ENCODE results near the gene CENPQ. TPM values are rescaled to one million over a fixed set of nuclear protein-coding genes. Genes with fewer than 3 reads are reported as not detected.

Gene CENPQ
- total and polyA plus RNA-seq, 2 experiments from 2014 or later: 20.2 to 41.5 TPM

DNA sequence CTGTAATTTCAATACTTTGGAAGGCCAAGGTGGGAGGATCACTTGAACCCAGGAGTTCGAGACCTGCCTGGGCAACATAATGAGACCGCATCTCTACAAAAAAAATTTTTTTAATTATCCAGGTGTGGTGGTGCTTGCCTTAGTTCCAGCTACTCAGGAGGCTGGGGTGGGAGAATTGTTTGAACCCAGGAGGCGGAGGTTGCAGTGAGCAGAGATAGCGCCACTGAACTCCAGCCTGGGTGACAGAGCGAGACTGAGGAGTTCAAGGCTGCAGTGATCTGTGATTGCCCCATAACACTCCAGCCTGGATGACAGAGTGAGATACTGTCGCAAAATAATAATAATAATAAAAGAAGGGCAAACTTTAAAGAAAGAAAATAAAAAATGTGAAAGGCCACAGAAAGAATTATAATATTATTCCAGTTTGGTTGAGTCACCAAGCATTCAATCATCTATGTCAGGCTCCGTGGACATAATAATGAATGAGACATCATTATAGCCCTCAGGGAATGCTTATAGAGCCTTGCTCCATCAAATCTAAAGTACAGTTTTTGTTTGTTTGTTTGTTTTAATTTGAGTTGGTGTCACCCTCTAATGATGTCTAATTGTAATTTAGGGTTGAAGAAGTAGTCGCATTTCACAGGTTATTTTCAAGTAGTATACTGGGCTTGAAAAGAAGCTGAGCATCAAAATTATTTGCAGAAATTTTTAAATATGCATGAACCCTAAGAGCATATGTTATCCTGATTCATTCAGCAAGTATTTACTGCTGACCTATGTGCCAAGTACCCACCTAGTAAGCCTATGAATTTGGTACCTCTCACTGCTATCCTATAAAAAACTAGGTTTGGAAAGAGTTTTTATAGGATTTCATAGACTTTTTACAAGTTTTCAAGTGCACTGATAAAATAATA, 51.7 kb downstream of the CENPQ start:
- Histone ChIP-seq H3K36me3 (ENCODE audit: insufficient read depth) (no peaks in the 10 kb centered on the region), H3K4me1 (ENCODE audit: insufficient read depth) (peaks cover 4% of the 10 kb centered on the region), H4K20me1 (replicated peaks; ENCODE audit: insufficient read depth) (no peaks in the 10 kb centered on the region), H3F3A (replicated peaks; ENCODE audit: low read depth) (no peaks in the 10 kb centered on the region), H2AFZ (no peak overlapping the region), H3K27me3 (ENCODE audit: insufficient read depth) (no peaks in the 10 kb centered on the region), H3K4me2 (no peak overlapping the region), H3K27ac (ENCODE audit: low read depth) (no peak overlapping the region), H3K9me2 (ENCODE audit: insufficient read depth) (no peaks in the 10 kb centered on the region), H3K79me2 (replicated peaks; ENCODE audit: insufficient read depth) (no peaks in the 10 kb centered on the region), H3K4me3 (no peak overlapping the region)
- H3K9me3 Mint-ChIP-seq: no peaks in the 10 kb centered on the region
- no peak for ATAC-seq
- peaks cover 11% of the 10 kb centered on the region; the same call in 2 of the 3 replicates for H3K4me1 Mint-ChIP-seq
- TF ChIP-seq, protein P1, sequence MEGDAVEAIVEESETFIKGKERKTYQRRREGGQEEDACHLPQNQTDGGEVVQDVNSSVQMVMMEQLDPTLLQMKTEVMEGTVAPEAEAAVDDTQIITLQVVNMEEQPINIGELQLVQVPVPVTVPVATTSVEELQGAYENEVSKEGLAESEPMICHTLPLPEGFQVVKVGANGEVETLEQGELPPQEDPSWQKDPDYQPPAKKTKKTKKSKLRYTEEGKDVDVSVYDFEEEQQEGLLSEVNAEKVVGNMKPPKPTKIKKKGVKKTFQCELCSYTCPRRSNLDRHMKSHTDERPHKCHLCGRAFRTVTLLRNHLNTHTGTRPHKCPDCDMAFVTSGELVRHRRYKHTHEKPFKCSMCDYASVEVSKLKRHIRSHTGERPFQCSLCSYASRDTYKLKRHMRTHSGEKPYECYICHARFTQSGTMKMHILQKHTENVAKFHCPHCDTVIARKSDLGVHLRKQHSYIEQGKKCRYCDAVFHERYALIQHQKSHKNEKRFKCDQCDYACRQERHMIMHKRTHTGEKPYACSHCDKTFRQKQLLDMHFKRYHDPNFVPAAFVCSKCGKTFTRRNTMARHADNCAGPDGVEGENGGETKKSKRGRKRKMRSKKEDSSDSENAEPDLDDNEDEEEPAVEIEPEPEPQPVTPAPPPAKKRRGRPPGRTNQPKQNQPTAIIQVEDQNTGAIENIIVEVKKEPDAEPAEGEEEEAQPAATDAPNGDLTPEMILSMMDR (conservative IDR thresholded peaks at IDR 0.05; ENCODE audit: low read depth in 2 of 2): no peak
- peaks cover 2% of the 10 kb centered on the region for H3K27me3 Mint-ChIP-seq (ENCODE audit: insufficient read depth, low read depth, poor library complexity)
- DNase-seq (ENCODE audit: low spot score): no peak
- no peak overlapping the region for H3K27ac Mint-ChIP-seq
- no peaks in the 10 kb centered on the region for H3K36me3 Mint-ChIP-seq (ENCODE audit: low read depth)
- no peak overlapping the region for H3K4me3 Mint-ChIP-seq

DNA sequence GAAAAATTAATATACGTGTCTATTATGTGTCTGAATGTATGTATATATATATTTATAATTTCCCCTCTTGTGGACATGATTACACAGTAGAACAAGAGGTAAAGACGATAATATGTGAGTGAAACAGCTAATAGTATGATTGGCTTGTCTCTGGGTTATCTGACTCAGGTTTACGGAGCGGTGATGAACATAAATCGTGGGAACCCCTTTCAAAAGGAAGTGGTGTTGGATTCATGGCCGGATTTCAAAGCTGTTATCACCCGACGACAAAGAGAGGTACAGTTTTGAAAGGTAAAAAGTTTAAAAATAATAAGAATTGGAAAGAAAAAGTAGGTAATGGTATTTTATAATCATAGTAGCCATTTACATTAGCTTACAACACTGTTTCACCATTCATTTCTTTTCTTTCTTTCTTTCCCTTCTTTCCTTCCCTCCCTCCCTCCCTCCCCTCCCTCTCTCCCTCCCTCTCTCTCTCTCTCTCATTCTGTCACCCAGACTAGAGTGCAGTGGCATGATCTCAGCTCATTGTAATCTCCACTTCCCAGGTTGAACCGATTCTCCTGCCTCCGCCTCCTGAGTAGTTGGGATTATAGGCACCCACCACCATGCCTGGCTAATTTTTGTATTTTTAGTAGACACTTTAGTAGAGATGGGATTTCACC, 52.4 kb downstream of the CENPQ start:
- Histone ChIP-seq H3K27me3 (ENCODE audit: insufficient read depth) (no peaks in the 10 kb centered on the region), H3F3A (replicated peaks; ENCODE audit: low read depth) (no peaks in the 10 kb centered on the region), H3K4me3 (no peak overlapping the region), H3K9me2 (ENCODE audit: insufficient read depth) (no peaks in the 10 kb centered on the region), H4K20me1 (replicated peaks; ENCODE audit: insufficient read depth) (no peaks in the 10 kb centered on the region), H2AFZ (no peak overlapping the region; the same call in 1 of the 2 replicates), H3K4me1 (ENCODE audit: insufficient read depth) (peaks cover 4% of the 10 kb centered on the region), H3K4me2 (no peak overlapping the region), H3K27ac (ENCODE audit: low read depth) (no peak overlapping the region), H3K36me3 (ENCODE audit: insufficient read depth) (no peaks in the 10 kb centered on the region), H3K79me2 (replicated peaks; ENCODE audit: insufficient read depth) (no peaks in the 10 kb centered on the region)
- no peak for DNase-seq (ENCODE audit: low spot score)
- Mint-ChIP-seq H3K27ac (no peak overlapping the region), H3K36me3 (ENCODE audit: low read depth) (no peaks in the 10 kb centered on the region), H3K4me3 (no peak overlapping the region), H3K9me3 (no peaks in the 10 kb centered on the region), H3K27me3 (ENCODE audit: insufficient read depth, low read depth, poor library complexity) (peaks cover 2% of the 10 kb centered on the region), H3K4me1 (peaks cover 11% of the 10 kb centered on the region; the same call in 2 of the 3 replicates)
- TF ChIP-seq POLR2AphosphoS5 (IDR thresholded peaks at IDR 0.05; ENCODE audit: low read depth) (no peak), STAT1 (IDR thresholded peaks at IDR 0.05; ENCODE audit: unreplicated experiment) (no peak)
- no peak for ATAC-seq

DNA sequence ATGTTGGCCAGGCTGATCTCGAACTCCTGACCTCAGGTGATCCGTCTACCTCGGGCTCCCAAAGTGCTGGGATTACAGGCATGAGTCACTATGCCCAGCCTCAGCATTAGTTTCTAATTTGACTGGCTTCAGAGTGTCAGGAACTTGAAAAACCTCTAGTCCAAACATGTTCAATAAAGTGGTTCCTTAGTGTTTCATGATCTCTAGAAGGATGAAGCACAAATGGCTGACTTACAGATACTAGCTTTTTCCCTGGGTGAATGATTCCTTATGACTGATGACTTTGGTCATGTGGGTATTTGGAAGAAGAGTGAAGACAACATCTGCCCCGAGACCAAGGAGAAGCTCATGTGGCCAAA, 53.0 kb downstream of the CENPQ start:
- DNase-seq (ENCODE audit: low spot score): no peak
- Histone ChIP-seq H3F3A (replicated peaks; ENCODE audit: low read depth) (no peaks in the 10 kb centered on the region), H3K36me3 (ENCODE audit: insufficient read depth) (no peaks in the 10 kb centered on the region), H3K9me2 (ENCODE audit: insufficient read depth) (no peaks in the 10 kb centered on the region), H3K27me3 (ENCODE audit: insufficient read depth) (no peaks in the 10 kb centered on the region), H3K4me1 (ENCODE audit: insufficient read depth) (peaks cover 4% of the 10 kb centered on the region), H3K79me2 (replicated peaks; ENCODE audit: insufficient read depth) (no peaks in the 10 kb centered on the region), H3K4me2 (no peak overlapping the region), H4K20me1 (replicated peaks; ENCODE audit: insufficient read depth) (no peaks in the 10 kb centered on the region), H2AFZ (no peak overlapping the region; the same call in 1 of the 2 replicates), H3K27ac (ENCODE audit: low read depth) (no peak overlapping the region), H3K4me3 (no peak overlapping the region)
- H3K4me3 Mint-ChIP-seq: no peak overlapping the region
- H3K27ac Mint-ChIP-seq: no peak overlapping the region
- peaks cover 11% of the 10 kb centered on the region; the same call in 2 of the 3 replicates for H3K4me1 Mint-ChIP-seq
- H3K27me3 Mint-ChIP-seq (ENCODE audit: insufficient read depth, low read depth, poor library complexity): peaks cover 2% of the 10 kb centered on the region
- H3K9me3 Mint-ChIP-seq: no peaks in the 10 kb centered on the region
- no peak for ATAC-seq
- no peaks in the 10 kb centered on the region for H3K36me3 Mint-ChIP-seq (ENCODE audit: low read depth)
- TF ChIP-seq EZH2phosphoT487 (IDR thresholded peaks at IDR 0.05; ENCODE audit: unreplicated experiment) (no peak), JUNB (IDR thresholded peaks at IDR 0.05; ENCODE audit: unreplicated experiment) (no peak), EZH2 (IDR thresholded peaks at IDR 0.05; ENCODE audit: low read depth, unreplicated experiment) (no peak), STAT1 (IDR thresholded peaks at IDR 0.05; ENCODE audit: unreplicated experiment) (no peak), CREB1 (CRISPR knock-in tag; IDR thresholded peaks at IDR 0.05; ENCODE audit: low read depth) (no peak), NANOG (IDR thresholded peaks at IDR 0.05; ENCODE audit: borderline replicate concordance) (no peak), ZNF114 (CRISPR knock-in tag; IDR thresholded peaks at IDR 0.05) (no peak)
- TF ChIP-seq, protein P1 (conservative IDR thresholded peaks at IDR 0.05; ENCODE audit: low read depth in 2 of 2): no peak
